Parathyroid adenoma (tissue), 2 donors: Measurements from ENCODE around the gene MMEL1.

Source experiments
- H2AFZ ChIP-seq: fragments of 300-600 bp; sonication (generic); one replicate; pipeline ENCODE4 v1.7.0; 2017; ENCODE audit warnings: antibody characterized with exemption, mild to moderate bottlenecking
- H3K27ac ChIP-seq: fragments of 300-600 bp; sonication (generic); one replicate; pipeline ENCODE4 v1.7.0; 2017
- H3K27me3 ChIP-seq: fragments of 300-600 bp; sonication (generic); one replicate; pipeline ENCODE4 v1.7.0; 2017; ENCODE audit warnings: low read length; ENCODE audit not compliant: control insufficient read depth, insufficient read depth
- H3K36me3 ChIP-seq: fragments of 300-600 bp; sonication (generic); one replicate; pipeline ENCODE4 v1.7.0; 2017; ENCODE audit warnings: low read length; ENCODE audit not compliant: control insufficient read depth, insufficient read depth
- H3K4me1 ChIP-seq: fragments of 300-600 bp; sonication (generic); one replicate; pipeline ENCODE4 v1.7.0; 2017; ENCODE audit warnings: control low read depth
- H3K4me2 ChIP-seq: fragments of 300-600 bp; sonication (generic); one replicate; pipeline ENCODE4 v1.7.0; 2017; ENCODE audit warnings: low read length
- H3K4me3 ChIP-seq: fragments of 300-600 bp; sonication (generic); one replicate; pipeline ENCODE4 v1.7.0; 2017; ENCODE audit warnings: low read depth, low read length
- H3K79me2 ChIP-seq: fragments of 300-600 bp; sonication (generic); one replicate; pipeline ENCODE4 v1.7.0; 2017; ENCODE audit warnings: control low read depth
- H3K9ac ChIP-seq: fragments of 300-600 bp; sonication (generic); one replicate; pipeline ENCODE4 v1.7.0; 2017; ENCODE audit warnings: mild to moderate bottlenecking
- H3K9me3 ChIP-seq: fragments of 300-600 bp; sonication (generic); one replicate; pipeline ENCODE4 v1.7.0; 2017; ENCODE audit warnings: low read length; ENCODE audit not compliant: control insufficient read depth
- TF ChIP-seq, protein P1 (sequence below): fragments of 300-600 bp; sonication (generic); IDR thresholded peaks from one replicate; pipeline ENCODE4 v1.7.0; 2017; ENCODE audit warnings: antibody characterized with exemption, mild to moderate bottlenecking
- donor health status: primary hyperparathyroidism.

Gene MMEL1

DNA sequence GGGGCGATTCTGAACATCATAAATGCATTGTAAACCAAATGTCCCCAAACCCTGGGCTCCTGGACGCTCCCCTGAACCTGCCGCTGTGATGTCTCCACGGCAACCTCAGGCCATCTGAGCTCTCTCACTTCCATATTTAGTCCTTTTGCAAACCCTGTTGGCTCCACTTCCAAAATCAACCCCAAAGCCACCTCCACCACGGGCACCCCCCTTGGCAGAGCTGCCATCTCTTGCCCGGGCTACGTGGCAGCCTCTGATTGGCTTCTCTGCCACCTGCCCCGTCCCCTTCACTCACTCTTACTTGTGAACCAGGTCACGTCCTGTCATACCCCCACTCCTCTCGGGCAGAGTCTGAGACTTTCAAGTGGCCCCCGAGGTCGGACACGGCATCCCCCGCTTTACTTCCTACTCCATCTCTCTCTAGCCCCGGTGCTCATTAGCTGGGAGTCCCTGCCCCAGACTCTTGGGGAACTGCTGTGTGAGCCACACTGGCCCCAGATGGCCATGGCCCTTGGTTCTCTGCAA, 30.4 kb downstream of the MMEL1 start:
- no peaks in the 10 kb centered on the region for H3K9me3 ChIP-seq
- TF ChIP-seq, protein P1, sequence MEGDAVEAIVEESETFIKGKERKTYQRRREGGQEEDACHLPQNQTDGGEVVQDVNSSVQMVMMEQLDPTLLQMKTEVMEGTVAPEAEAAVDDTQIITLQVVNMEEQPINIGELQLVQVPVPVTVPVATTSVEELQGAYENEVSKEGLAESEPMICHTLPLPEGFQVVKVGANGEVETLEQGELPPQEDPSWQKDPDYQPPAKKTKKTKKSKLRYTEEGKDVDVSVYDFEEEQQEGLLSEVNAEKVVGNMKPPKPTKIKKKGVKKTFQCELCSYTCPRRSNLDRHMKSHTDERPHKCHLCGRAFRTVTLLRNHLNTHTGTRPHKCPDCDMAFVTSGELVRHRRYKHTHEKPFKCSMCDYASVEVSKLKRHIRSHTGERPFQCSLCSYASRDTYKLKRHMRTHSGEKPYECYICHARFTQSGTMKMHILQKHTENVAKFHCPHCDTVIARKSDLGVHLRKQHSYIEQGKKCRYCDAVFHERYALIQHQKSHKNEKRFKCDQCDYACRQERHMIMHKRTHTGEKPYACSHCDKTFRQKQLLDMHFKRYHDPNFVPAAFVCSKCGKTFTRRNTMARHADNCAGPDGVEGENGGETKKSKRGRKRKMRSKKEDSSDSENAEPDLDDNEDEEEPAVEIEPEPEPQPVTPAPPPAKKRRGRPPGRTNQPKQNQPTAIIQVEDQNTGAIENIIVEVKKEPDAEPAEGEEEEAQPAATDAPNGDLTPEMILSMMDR, result no peak
- H3K4me2 ChIP-seq, result no peak overlapping the region
- H3K36me3 ChIP-seq, result no peaks in the 10 kb centered on the region
- no peak overlapping the region for H2AFZ ChIP-seq
- no peak overlapping the region for H3K4me3 ChIP-seq
- H3K27me3 ChIP-seq, result no peaks in the 10 kb centered on the region
- no peak overlapping the region for H3K9ac ChIP-seq
- H3K79me2 ChIP-seq, result no peaks in the 10 kb centered on the region
- no peaks in the 10 kb centered on the region for H3K4me1 ChIP-seq
- no peak overlapping the region for H3K27ac ChIP-seq

GRCh38 chr1:2601721-2602303, 31.0 kb downstream of the MMEL1 start:
- Histone ChIP-seq H3K9ac (no peak overlapping the region), H3K79me2 (no peaks in the 10 kb centered on the region), H3K4me2 (no peak overlapping the region), H3K36me3 (no peaks in the 10 kb centered on the region), H2AFZ (no peak overlapping the region), H3K27ac (no peak overlapping the region), H3K4me3 (no peak overlapping the region), H3K27me3 (no peaks in the 10 kb centered on the region), H3K9me3 (no peaks in the 10 kb centered on the region), H3K4me1 (no peaks in the 10 kb centered on the region)
- TF ChIP-seq, protein P1, result no peak

- Histone ChIP-seq H3K4me3 (no peak overlapping the region), H2AFZ (no peak overlapping the region), H3K4me1 (no peaks in the 10 kb centered on the region), H3K79me2 (no peaks in the 10 kb centered on the region), H3K9ac (no peak overlapping the region), H3K4me2 (no peak overlapping the region), H3K9me3 (no peaks in the 10 kb centered on the region), H3K36me3 (no peaks in the 10 kb centered on the region), H3K27me3 (no peaks in the 10 kb centered on the region), H3K27ac (no peak overlapping the region)
- TF ChIP-seq, protein P1, result no peak
Observed at GRCh38 chr1:2598329-2598931, 34.4 kb downstream of the MMEL1 start.

DNA sequence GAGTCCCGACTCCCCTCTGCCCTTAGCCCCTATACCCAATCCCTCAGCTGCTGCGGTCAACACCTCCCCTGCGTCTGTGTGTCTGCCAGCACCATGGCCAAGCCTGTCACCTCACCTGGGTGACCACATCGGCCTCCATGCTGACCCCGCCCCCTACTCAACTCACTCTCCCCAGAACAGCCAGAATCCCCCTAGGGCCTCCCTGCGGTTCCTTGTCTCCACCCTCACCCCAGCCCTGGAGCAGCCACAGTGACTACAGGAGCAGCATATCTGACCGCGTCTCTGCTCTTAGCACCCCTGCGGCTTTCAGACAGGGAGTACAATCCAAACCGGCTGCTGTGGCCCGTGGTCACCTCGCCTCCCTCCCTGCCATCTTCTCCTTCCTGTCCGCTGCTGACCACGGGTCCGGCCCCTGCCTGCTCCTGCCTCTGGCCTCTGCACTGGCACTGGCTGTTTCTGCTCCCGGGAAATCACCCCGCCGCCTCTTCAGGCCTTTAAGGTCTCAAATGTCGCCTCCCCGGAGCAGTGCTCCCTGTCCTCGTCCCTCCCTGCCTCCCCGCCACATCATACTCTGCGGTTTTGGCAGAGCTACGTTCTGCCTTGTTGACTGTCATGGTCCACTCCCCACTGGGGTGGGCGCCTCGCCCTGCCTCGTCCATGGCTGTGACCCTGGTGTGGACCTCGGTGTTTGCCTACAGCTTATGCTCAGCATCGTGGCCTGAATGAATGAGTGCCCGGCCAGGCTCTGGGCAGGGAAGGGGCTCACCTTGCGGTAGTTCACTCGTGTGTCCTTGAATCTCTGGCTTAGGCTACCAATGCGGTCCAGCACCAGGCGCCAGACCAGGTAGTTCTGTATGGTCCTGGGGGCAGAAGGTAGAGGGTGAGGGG, 35.1 kb downstream of the MMEL1 start:
- H3K4me2 ChIP-seq, result no peak overlapping the region
- H3K79me2 ChIP-seq, result no peaks in the 10 kb centered on the region
- H3K4me3 ChIP-seq, result no peak overlapping the region
- no peaks in the 10 kb centered on the region for H3K4me1 ChIP-seq
- TF ChIP-seq, protein P1, result no peak
- no peaks in the 10 kb centered on the region for H3K9me3 ChIP-seq
- H3K27ac ChIP-seq, result no peak overlapping the region
- H2AFZ ChIP-seq, result no peak overlapping the region
- H3K27me3 ChIP-seq, result no peaks in the 10 kb centered on the region
- no peak overlapping the region for H3K9ac ChIP-seq
- no peaks in the 10 kb centered on the region for H3K36me3 ChIP-seq
